ENCODE measurements around the gene GJB5.
"Not testable (repeated sequence)": the region's sequence is repeated elsewhere in the genome, so short reads cannot be mapped to it uniquely, and the experiment has no call there.

Gene GJB5

DNA sequence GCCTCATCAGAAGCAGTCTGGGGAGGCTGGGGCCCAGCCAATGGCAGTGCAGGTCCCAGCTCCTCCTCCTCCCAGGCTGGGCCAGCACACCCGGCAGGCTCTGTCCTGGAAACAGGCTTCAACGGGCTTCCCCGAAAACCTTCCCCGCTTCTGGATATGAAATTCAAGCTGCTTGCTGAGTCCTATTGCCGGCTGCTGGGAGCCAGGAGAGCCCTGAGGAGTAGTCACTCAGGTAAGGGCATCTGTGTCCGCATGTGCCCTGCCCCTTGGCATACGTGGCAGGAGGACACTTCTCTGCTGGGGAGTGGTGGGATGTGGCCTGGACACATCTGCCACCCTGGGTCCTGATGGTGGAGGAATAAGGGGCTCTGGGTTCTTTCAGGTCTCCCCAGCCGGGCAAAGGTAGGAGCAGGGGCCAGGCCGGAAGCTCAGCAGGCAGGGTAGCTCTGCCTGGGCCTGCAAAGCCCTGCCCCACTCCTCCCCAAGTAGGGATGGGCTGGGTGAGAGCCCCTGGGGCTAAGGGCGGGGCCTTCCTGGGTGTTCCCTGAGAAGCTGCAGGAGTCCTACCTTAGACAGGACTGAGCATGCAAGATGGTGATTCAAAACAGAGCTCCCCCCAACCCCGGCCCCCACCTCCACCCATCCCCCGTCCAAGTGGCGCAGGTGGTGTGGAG lies at the start of gene GJB5:
Gene GJB5, plus strand, starts transcription at position 84 of the 674 bp plus-strand sequence. CDS start 2,284 bp downstream, outside the sequence.
- DNase-seq: no peak

- DNase-seq: peak in 1 of 3 experiments; percentile 6
Observed at GRCh38 chr1:34705077-34705476, 49.8 kb upstream of the GJB5 start.

GRCh38 chr1:34708106-34708505 lies 46.7 kb upstream of the GJB5 start:
- DNase-seq: no peak

DNA sequence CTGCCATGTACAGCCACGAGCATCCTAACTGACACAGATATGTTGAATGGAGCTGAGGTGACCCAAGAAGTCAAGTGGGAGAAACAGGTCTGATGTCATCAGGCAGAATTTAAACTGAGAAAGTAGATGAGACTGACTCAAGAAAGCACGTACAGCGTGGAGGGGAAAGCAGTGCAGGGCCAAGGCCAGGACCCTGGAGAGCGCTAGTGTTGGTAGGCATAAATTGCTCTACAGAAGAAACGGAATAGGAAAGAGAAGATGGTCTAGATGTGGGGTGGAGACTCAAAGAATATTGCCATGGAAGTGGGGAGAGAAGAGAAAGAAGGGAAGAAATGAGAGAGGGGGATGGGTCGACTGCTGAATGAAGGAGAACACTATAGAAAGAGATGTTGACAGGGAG lies 45.3 kb upstream of the GJB5 start:
- no peak for DNase-seq

DNA sequence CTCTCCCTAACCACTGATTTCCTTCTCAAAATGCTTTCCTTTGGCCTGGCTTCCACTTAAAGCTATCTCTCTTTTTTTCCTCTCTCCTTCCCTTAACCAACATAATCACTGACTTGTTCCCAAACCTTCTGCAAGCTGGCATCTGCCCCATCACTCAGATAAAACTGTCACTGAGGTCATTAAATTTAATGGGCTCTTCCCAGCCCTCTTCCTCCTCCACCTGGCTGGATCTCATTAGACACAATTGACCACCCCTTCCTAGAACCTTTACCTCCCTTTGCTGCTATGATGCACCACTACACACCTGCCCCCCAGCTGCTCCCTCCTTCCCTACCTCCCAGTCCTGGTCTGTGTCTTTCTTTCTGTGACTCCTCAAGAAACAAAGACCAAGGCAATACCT lies 44.0 kb upstream of the GJB5 start:
- peak in 2 of 3 experiments; percentile 49 to 78 for DNase-seq

- peak in 2 of 3 experiments; percentile 2 to 36 for DNase-seq
Observed at GRCh38 chr1:34711485-34711884, 43.4 kb upstream of the GJB5 start.

DNA sequence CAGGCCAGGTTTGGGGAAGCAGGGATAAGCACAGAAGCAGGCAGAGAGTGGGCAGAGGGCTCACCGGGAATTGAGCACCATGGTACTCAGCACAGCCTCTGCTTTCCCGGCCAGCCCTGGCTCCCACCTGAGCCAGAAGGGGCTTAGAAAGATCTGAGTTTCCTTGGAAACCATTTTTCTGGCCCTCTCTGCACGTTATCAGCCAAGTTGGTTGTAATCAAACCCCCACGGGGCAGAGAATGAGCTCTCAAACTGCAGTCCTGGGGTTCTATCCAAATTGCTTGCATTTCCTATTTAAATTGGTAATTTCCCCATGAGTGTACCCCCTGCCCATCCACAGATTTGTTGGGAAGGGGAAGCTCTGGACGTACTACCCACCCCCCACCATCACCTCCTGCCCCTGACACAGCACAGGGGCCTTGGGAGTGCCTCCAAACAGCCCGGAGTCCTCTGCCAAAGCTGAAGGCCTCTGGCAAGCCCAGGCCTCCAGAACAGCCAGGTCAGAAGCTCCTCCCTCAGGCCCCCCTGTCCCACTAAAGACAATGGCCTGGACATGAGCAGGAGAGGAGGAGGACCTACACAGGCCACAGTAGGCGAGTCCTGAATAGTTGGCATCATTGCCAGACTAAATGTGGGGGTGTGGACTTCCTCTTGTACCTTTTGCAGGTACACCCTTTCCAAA lies 42.7 kb upstream of the GJB5 start:
- no peak for DNase-seq

- no peak for DNase-seq
Observed at GRCh38 chr1:34713443-34713842, 41.4 kb upstream of the GJB5 start.

- DNase-seq: peak in 1 of 3 experiments; percentile 19
Observed at GRCh38 chr1:34714386-34714785, 40.5 kb upstream of the GJB5 start.

- no peak for DNase-seq
Observed at GRCh38 chr1:34715139-34715538, 39.7 kb upstream of the GJB5 start.

DNA sequence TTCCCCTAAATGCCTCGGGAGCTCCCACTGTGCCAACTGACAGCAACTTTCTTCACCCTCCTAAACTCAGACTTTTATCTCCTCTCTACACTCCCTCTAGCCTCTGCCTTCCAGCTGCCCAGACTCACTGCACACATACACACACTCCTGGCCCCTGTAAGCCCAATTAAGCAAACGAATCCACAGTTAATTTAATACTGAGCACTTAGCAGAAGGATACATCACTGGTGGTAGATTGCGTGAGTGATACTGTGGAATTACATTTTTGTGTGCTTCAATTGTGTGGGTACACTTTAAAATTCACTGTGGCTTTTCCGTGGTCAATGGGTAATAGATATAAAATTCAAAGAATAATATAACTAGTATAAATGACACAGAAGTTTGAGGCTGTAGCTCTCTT lies 33.6 kb upstream of the GJB5 start:
- no peak for DNase-seq

DNA sequence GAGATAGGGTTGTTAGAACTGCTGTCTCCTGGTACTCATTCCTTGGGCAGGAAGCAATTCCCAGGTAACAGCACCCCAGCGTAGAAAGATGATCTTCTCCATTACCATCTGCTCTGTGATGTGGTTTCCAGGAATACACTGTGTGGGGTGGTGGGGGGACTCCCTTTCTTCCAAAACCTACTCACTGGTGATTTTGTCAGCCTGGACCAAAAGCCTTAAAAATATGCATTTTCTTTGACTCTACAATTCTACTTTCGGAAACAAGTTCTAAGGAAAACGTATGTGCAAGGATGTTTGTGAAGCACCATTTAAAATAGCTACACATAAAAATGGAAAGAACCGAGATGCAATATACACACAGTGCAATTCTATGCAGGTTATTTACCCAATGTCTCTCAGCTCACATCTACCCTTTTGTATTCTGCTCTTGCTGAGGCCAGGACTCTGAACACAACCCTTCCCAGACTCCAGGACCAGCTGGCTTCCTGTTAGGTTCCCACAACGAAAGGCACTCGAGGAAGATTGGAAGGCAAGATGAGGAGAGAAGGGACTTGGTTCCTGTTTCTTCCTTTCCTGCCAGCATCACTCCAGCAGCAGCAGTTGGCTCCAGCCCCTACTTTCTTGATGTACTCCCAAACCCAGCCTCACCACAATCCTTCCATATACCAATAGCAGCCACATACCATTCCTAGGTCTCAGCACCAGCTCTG lies 33.0 kb upstream of the GJB5 start:
- no peak for DNase-seq

DNA sequence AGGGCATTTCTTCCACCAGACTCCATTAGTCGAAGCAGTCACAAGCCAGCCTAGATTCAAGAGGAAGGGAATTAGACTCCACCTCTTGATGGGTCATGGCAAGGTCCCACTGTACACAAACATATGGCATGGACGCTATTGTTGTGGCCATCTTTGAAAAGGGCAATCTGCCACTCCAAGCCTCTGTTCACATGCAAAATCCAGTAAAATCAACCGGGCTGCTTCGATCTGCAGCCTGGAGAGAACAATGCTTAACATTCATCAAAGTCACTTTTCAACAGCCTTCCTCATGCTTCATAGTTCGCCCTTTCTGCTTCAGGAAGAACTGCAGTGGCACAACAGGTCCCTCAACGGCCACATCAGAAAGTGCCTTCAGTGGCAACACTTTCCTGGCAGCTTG lies 28.0 kb upstream of the GJB5 start:
- peak in 1 of 3 experiments; percentile 12 for DNase-seq

DNA sequence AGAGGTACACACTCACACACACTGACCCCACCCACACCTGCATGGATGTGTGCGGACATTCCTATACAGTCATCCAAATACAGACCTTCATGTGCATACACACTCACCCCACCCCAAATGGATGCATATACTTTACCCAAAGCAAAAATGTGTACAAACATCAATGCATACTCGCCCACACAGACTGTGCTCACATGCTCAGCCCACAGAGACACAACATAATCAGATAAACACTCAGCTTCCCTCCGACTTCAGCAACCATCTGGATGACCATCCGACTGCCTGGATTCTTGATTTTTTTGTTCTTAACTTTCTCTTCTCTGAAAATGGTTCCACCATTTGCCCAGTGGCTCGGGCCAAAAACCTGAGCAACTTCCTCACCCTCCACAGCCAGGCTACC lies 24.4 kb upstream of the GJB5 start:
- DNase-seq: no peak

- not testable (repeated sequence) for DNase-seq
Observed at GRCh38 chr1:34732831-34733230, 22.0 kb upstream of the GJB5 start.

GRCh38 chr1:34736692-34737091 lies 18.2 kb upstream of the GJB5 start:
- peak in 2 of 3 experiments; percentile 44 to 80 for DNase-seq

DNA sequence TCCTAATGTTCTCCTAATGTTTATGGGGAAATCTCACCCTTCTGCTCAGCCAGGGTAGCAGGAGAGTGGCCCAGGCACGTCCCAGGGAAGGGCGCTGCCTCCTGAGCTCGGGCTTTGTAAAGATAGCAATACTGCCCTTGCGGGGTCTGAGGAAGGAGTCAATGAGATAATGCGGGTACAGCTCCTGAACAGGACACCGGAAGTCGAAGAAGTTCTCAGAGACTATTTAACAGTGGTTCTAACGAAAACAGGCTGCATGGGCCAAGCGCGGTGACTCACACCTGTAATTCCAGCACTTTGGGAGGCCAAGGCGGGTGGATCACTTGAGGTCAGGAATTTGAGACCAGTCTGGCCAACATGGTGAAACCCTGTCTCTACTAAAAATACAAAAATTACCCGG lies 17.6 kb upstream of the GJB5 start:
- not testable (repeated sequence) for DNase-seq

DNA sequence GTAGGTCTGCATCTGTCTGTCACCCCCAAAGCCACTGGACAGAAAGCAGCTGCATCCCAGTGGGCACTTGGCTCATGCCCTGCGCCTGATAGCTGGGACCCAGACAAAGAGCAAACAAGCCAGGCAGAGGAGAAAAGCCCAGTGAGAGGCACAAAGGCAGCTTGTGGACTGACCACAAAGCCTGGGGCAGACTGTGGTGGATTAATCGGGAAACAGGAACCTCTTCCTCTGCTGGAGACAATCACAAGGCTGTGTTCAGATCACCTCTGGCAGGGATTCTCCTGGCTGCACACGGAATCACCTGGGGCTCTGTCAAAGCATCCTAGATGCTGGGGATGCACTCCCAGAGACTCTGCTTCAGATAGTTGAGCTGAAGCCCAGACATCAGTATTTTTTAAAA lies 15.2 kb upstream of the GJB5 start:
- DNase-seq: peak in 1 of 3 experiments; percentile 29

DNA sequence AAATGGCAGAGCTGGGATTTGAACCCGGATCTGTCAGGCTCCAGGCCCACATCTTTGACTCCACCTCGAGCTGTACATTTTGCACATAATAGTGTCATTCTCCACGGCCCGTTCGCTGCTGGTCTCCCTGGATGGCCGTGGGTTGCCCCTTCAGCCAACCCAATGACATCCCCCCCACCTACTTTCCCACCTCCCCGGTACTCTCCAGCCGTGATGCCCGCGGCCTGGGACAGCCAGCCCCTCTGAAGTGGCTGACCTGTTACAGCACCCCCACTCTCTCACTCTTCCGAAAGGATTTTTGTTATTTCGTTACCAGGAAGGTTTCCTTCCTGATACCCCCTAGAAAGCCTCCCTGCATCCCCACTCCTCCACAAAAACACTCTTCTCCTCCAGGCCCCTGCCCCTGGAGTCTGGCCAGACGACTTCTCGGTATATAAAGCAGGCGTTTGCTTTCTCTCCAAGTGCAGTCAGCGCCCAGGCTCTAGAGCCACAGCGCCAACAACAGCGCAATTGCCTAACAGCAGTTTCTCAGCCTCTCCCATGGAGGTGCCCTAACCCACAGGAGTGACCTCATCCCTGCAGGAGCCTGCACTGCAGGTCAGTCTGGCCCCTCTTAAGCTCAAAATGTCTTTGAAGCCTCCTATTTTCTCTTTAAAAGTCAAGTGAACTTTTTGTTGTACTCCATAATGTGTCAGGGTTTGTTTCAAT lies 14.5 kb upstream of the GJB5 start:
- peak in 2 of 3 experiments; percentile 4 to 24 for DNase-seq

DNA sequence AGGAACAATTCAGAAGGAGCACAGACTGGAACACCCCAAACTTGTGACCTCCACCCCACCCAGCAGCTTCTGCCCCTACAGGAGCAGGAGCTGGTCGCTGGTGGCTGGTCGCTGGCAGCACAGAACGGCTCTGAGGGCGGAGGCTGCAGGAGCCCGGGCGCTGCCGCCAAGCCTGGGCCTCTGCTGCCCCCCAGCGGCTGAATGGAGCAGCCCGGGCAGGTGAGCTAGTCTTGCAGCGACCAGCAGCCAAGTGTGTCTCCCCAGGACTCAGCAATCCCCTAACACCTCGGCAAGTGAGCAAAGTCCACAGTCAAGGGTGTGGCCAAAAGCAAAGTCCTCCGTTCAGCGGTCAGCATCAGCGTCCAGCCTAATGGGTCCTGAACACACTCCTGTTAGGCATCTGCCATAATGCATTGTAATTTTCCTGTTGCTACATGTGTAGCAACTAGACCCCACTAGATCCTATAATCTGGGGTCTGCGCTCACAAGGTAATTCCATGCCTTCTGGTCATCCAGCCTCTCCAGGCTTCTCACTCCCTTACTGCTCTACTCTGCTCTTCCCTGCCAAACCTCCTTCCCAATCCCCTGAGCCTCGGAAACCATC lies 12.1 kb upstream of the GJB5 start:
- DNase-seq: peak; percentile 66 to 82 (median 74)

GRCh38 chr1:34743775-34744174 lies 11.1 kb upstream of the GJB5 start:
- DNase-seq: peak in 1 of 3 experiments; percentile 42

- DNase-seq: no peak
Observed at GRCh38 chr1:34744851-34745250, 10.0 kb upstream of the GJB5 start.

- no peak for DNase-seq
Observed at GRCh38 chr1:34745666-34746065, 9.2 kb upstream of the GJB5 start.

Measured in NCI-H1417 (cell line).